ENCODE results near the gene FCRL3.

The FCRL3 gene

DNA sequence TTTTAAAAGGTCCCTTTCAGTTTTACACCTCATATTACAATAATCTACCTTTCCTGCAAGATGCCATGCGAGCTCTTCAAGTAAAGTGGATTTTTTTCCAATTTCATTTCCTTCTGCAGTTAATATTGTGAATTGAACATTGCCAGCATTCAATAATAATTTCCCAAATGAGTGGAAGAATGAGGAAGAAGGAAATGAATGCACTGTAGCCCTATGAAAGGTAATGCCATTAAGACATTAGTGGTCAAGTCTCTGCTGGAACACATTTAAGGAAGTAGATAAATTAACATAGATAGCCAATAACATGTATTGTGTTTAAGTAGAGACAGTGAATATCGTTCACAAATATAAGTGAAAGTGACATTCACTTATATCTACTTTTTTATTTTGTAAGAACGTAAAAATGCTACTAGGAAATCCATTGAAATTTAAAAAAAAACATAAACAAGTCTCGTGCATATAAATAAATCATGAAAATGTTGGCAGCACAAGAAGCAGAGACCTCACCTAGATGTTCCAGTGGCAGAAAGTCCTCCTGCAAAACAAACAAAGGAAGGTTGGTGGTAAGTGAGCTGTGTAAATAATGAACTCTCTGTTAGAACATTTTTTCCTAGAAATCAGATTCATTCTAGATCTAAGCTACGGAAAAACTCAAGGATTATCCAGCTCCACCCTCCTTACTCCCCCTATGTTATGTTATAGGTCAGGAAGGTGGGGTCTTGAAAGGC lies 17.7 kb downstream of the FCRL3 start:
- no peak for DNase-seq

DNA sequence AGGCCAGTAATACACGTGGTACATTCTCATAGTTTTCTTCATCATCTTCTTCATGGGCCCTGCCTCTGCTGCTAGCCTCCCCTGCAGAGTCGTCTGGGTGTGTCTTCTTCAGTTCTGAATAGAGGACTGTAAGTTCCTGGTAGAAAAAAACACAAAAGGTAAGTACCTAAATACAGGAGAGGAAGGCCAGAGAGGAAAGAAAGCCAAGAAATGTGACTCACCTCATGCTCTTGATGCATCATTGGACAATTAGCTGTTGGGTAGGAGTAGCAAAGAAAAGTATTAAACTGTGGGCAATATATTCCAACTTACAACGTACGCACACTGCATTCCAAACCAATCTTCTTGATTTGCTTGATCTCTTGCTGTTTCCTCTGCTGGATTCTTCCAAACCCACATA lies 21.8 kb downstream of the FCRL3 start:
- no peak for DNase-seq

DNA sequence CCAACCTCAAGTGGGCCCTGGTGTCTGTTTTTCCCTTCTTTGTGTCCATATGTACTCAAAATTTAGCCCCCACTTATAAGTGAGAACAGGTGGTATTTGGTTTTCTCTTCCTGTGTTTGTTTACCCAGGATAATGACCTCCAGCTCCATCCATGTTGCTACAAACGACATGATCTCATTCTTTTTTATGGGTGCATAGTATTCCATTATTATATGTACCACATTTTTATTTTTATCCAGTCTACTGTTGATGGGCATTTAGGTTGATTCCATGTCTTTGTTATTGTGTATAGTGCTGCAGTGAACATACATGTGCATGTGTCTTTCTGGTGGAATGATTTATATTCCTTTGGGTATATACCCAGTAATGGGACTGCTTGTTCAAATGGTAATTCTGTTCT lies 27.6 kb downstream of the FCRL3 start:
- DNase-seq = no peak

DNA sequence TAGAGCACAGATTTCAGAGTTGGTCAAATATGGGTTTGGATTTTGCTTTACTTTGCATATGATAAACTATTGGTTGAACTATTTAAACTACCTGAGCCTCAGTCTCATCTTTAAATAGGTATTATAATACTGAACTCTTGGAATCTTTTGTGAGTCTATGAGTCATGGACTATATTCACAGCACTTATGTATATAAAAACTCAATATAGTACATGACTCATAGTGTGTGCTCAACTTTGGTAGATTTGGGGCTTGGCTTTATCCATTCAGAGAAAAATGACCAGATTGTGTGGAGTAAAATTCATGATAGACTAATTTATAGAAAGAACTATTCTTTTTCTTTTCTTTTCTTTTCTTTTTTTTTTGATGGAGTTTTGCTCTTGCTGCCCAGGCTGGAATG lies 28.7 kb downstream of the FCRL3 start:
- no peak for DNase-seq

DNA sequence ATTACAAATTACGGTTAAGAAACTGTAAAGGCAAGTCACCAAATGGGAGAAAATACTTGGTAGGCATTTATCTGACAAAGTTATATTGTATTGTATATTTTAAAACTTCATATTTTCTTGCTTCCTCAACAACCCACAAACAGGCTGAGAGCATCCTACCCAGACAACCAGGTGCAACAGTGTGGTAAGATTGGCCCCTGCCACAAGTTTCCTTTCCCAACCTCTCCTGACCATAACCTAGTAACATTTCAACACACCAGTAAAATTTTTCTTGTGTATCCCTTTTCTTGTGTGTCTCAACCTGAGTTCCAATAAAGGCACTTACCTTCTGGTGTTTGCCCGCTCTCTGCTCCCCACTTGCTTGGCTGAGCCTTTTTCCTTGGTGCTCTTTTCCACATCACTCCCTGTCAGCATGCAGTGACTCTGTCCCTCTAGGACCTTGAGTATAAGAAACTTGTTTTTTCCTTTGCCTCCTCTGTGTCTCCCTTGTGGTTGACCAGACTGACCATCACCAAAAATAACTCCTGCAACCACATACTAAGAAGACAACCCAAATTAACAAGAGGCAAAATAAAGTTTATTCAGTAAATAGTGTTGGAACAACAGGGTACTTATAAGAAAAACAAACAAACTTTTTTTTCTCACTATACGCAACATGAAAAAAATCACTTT lies 40.9 kb downstream of the FCRL3 start:
- no peak for DNase-seq

DNA sequence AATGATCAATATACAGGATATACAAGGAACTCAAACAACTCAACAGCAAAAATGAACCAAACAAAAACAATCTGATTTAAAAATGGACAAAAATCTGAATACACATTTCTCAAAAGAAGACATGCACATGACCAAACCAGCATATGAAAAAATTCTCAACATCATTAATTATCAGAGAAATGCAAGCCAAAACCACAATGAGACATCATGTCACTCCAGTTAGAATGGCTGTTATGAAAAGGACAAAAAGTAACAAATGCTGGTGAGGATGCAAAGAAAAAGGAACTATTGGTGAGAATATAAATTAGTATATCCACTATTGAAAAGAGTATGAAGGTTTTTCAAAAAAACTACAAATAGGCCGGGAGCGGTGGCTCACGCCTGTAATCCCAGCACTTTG lies 42.0 kb downstream of the FCRL3 start:
- DNase-seq = no peak

DNA sequence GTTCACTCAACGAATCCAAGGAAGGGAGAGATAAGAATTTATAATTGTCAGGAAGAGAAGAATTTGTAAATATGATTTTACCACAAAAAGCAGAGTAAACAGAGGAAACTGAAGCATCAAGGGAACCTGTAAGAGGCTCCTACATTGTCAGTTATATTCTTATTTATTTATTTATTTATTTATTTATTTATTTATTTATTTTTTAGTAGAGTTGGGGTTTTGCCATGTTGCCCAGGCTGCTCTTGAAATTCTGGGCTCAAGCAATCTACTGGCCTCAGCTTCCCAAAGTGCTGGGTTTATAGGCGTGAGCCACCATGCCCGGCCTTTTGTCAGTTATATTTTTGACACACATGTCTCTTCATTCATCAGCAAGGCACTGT lies 47.1 kb downstream of the FCRL3 start:
- no peak for DNase-seq

DNA sequence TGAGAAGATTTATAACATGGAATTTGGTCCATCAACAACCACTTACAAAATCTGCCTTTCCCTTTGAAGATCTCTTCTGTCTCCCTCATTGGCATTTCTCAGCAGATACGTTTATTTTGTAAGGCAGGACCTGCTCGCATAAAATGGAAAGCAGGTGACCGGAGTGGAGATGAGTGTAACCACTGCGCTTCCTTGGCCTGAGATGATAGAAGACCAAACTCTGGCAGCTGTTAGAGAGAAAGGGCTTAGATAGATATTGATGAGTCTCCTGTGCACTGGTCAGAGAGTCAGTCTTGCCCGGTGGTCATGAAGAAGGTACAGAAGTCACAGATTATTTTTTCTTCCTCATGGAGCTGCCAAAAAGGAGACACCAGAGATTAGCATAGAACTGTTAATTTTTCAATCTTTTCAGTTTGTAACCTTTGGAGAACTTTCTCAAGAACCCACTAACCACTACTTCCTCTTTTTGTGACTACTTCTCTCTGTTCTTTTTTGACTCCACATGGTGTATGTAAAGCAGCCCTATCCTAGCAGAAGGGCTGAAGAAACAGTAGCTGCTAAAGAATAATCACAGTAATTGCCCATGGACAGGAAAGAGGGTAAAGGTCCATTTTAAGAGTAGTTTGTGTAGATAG lies 47.6 kb downstream of the FCRL3 start:
- no peak for DNase-seq

DNA sequence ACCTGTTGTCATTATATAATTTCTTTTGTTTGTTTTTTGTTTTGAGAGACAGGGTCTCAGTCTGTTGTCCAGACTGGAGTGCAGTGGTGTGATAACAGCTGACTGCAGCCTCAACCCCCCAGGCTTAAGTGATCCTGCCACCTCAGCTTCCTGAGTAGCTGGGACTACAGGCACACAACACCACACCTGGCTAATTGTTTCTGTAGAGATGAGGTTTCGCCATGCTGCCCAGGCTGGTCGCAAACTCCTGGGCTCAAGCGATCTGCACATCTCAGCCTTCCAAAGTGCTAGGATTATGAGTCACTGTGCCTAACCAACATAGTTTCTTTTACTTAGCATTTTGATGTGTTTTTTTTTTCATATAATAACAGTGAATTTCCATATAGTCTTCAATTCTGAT lies 52.3 kb downstream of the FCRL3 start:
- no peak for DNase-seq

DNA sequence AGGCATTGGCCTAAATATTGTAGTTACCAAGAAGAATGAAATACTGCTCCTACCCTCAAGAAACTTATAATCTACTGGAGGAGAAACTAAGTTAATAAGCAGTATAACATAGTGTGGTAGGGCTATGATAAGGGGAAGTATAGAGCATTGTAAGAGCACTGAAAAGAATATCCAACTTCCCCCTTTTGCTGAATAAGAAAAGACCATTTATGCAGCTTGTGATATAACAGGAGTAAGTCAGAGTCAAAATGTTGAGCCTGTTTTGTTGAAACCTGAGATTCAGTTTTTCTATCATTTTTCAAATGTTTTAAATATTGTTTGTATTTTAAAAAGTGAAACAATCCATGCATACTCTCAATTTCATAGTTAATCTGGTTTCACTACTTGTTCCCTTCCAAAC lies 54.4 kb downstream of the FCRL3 start:
- DNase-seq = no peak

DNA sequence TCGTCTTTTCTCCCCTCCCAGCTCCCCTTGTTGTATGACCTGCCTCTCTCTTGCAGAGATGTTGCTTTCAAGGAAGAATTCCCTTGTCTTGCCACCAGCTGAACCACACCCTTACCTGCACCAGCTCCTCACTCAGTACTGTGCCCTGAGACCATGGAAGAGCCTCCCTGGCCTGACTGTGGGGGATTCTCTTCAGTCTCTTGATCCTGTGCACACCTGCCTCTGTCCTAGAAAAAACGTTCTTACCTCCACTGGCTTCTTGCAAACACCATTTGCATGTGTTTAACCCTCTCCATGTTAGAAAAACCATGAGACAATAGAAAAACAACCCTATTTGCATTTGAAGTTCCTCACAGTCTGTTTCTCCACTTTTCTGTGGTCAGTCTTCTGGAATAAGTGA lies 59.4 kb downstream of the FCRL3 start:
- DNase-seq = no peak

DNA sequence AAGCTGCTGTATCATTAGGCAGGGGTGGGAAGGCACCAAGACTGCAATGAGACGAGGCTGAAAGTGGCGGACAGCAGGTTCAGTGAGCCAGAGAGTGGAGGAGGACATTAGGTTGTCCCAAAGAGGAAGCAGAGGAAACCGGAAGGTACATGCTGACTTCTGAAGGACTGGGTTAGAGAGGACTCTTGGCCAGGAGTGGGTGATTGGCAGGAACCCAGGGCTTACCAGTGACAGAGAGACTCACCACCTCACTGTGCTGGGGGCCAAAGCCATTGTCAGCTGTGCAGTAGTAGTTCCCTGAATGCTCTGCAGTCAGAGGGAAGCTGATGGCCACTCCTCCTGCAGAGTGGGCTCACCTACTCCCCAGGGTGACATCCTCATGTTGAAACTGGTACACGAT lies 60.8 kb downstream of the FCRL3 start:
- no peak for DNase-seq

DNA sequence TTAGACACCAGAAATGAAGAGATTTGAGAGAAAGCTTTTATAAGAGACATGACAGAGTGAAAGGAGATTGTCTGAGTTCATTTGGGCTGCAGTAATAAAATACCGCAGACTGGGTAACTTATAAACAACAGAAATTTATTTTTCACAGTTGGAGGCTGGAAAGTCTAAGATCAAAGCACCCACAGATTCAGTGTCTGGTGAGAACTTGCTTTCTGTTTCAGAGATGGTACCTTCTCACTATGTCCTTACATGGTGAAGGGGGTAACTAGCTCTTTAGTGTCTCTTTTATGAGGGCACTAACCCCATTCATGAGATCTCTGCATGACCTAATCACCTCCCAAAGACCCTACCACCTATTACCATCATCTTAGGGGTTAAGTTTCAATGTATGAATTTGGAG lies 71.8 kb downstream of the FCRL3 start:
- DNase-seq = no peak

Measured in nucleus accumbens (tissue), 56 donors.